Central memory CD8-positive, alpha-beta T cell (primary cell): ENCODE measurements around the gene ZNF791.
A peak's percentile ranks its signal among the peaks of the same experiment; 100 is the strongest.
"Not testable (repeated sequence)": the region's sequence is repeated elsewhere in the genome, so short reads cannot be mapped to it uniquely, and the experiment has no call there.

Experiments
- ATAC-seq: fragments of 150-1000 bp; cut with Tn5 transposase; replicated peaks from 2 replicates; pipeline ENCODE4 v1.10.0; 2022; ENCODE audit warnings: mild to moderate bottlenecking, moderate FRiP score, moderate number of reproducible peaks; ENCODE audit not compliant: poor library complexity, severe bottlenecking; ENCODE audit errors: extremely low read depth
- DNase-seq, 2 donors: peaks; one replicate each; pipeline ENCODE4 v3.0.0; 2021; ENCODE audit warnings: low spot score in 2 of 2
- H3K27ac Mint-ChIP-seq: one replicate; pipeline ENCODE4 v1.8.0; 2022; ENCODE audit warnings: low read depth, mild to moderate bottlenecking, moderate library complexity, mixed read lengths
- H3K27me3 Mint-ChIP-seq: one replicate; pipeline ENCODE4 v1.8.0; 2022; ENCODE audit warnings: mixed read lengths
- H3K36me3 Mint-ChIP-seq: one replicate; pipeline ENCODE4 v1.8.0; 2022; ENCODE audit warnings: mild to moderate bottlenecking, moderate library complexity, mixed read lengths; ENCODE audit not compliant: insufficient read depth
- H3K4me1 Mint-ChIP-seq: one replicate; pipeline ENCODE4 v1.8.0; 2022; ENCODE audit warnings: mixed read lengths
- H3K4me3 Mint-ChIP-seq: one replicate; pipeline ENCODE4 v1.8.0; 2022; ENCODE audit warnings: mild to moderate bottlenecking, moderate library complexity, mixed read lengths
- H3K9me3 Mint-ChIP-seq: one replicate; pipeline ENCODE4 v1.8.0; 2022; ENCODE audit warnings: mixed read lengths

ZNF791 gene

DNA sequence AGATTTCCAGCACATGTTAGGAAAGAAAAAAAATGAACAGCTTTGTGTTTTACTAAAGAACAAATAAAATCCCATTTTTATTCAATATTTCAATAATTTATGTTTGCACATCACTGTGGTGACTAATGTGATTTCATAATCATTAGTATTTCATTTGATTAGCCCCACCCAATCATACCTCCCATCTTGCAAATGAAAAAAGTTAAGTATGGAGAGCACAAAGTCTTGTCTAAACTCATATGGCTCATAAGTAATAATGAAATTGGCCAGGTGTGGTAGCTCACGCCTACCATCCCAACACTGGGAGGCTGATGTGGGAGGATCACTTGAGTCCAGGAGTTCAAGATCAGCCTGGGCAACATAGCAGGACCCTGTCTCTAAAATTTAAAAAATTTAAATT lies 3.9 kb upstream of the ZNF791 start:
- Mint-ChIP-seq H3K4me3 (no peak overlapping the region), H3K4me1 (peaks cover 12% of the 10 kb centered on the region), H3K27me3 (no peaks in the 10 kb centered on the region), H3K36me3 (peaks cover 19% of the 10 kb centered on the region), H3K9me3 (no peaks in the 10 kb centered on the region), H3K27ac (no peak overlapping the region)
- no peak for ATAC-seq
- DNase-seq, result no peak

DNA sequence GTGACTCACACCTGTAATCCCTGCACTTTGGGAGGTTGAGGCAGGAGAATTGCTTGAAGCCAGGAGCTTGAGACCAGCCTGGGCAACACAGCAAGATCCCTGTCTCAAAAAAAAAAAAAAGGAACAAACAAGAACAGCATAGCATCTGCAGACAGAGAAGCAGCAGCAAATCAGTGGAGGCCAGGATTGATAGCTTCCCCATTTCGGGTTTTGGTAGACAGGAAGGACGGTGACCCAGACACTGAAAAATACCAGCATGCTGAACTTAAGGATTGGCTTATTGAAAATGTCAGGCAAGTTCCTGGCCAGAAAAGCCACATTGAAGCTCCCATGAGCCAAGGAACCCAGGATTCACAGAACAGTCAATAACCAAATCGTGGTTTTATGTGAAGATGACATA lies 3.1 kb upstream of the ZNF791 start:
- ATAC-seq (no peak), DNase-seq (no peak)
- no peak overlapping the region for H3K4me3 Mint-ChIP-seq
- no peak overlapping the region for H3K27ac Mint-ChIP-seq
- peaks cover 19% of the 10 kb centered on the region for H3K36me3 Mint-ChIP-seq
- no peaks in the 10 kb centered on the region for H3K9me3 Mint-ChIP-seq
- H3K4me1 Mint-ChIP-seq, result peaks cover 14% of the 10 kb centered on the region
- no peaks in the 10 kb centered on the region for H3K27me3 Mint-ChIP-seq

DNA sequence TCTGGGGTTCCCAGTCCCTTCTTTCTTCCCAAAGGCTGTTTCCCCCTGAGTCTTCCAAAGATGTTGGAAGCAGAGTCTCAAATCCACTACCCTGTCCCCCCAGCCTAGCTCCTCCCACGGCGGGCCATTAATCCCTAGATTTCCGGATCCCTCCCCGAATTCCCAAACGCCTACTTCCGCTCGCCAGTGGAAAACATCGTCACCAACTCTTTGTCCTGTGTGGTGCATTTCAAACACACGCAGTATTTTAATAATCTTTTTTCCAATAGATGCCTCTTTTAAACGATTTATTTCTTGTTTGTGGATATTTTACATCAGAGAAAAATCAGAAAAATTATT lies 610 bp downstream of the ZNF791 start:
- ATAC-seq (no peak), DNase-seq (no peak)
- Mint-ChIP-seq H3K4me3 (peak overlapping the region; percentile 99), H3K9me3 (no peaks in the 10 kb centered on the region), H3K36me3 (peaks cover 32% of the 10 kb centered on the region), H3K27me3 (no peaks in the 10 kb centered on the region), H3K27ac (peak overlapping the region; percentile 98), H3K4me1 (peaks cover 29% of the 10 kb centered on the region)

DNA sequence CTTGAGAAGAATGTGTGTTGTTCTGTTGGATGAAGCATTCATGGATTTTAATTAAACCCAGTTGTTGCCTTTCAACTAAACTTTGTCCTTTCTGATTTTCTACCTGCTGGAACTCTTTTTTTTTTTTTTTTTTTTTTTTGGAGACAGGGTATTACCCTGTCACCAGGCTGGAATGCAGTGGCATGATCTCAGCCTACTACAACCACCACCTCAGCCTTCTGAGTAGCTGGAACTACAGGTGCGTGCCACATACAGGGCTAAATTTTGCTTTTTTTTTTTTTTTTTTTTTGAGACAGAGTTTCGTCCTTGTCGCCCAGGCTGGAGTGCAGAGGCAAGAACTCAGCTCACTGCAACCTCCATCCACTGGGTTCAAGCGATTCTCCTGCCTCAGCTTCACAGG lies 6.9 kb downstream of the ZNF791 start:
- Mint-ChIP-seq H3K9me3 (no peaks in the 10 kb centered on the region), H3K27ac (peak overlapping the region; percentile 25), H3K4me3 (no peak overlapping the region), H3K4me1 (peaks cover 38% of the 10 kb centered on the region), H3K36me3 (peaks cover 38% of the 10 kb centered on the region), H3K27me3 (no peaks in the 10 kb centered on the region)
- ATAC-seq, result no peak
- DNase-seq, result no peak

- H3K4me3 Mint-ChIP-seq, H3K27me3 Mint-ChIP-seq, H3K27ac Mint-ChIP-seq, DNase-seq, H3K9me3 Mint-ChIP-seq, ATAC-seq: not testable (repeated sequence)
- Mint-ChIP-seq H3K36me3 (peaks cover 47% of the 10 kb centered on the region), H3K4me1 (peaks cover 24% of the 10 kb centered on the region)
Measured at GRCh38 chr19:12621253-12622024, 10.7 kb downstream of the ZNF791 start.

GRCh38 chr19:12623361-12624031 lies 12.8 kb downstream of the ZNF791 start:
- Mint-ChIP-seq H3K9me3 (peaks cover 7% of the 10 kb centered on the region), H3K4me3 (no peak overlapping the region), H3K36me3 (peaks cover 63% of the 10 kb centered on the region), H3K27me3 (no peaks in the 10 kb centered on the region), H3K27ac (no peak overlapping the region), H3K4me1 (peaks cover 21% of the 10 kb centered on the region)
- DNase-seq (no peak), ATAC-seq (no peak)

- Mint-ChIP-seq H3K27me3 (no peaks in the 10 kb centered on the region), H3K4me3 (no peak overlapping the region), H3K9me3 (peaks cover 13% of the 10 kb centered on the region), H3K27ac (no peak overlapping the region), H3K36me3 (peaks cover 68% of the 10 kb centered on the region), H3K4me1 (peaks cover 12% of the 10 kb centered on the region)
- ATAC-seq, result no peak
- no peak for DNase-seq
Measured at GRCh38 chr19:12626958-12627357, 16.2 kb downstream of the ZNF791 start.

DNA sequence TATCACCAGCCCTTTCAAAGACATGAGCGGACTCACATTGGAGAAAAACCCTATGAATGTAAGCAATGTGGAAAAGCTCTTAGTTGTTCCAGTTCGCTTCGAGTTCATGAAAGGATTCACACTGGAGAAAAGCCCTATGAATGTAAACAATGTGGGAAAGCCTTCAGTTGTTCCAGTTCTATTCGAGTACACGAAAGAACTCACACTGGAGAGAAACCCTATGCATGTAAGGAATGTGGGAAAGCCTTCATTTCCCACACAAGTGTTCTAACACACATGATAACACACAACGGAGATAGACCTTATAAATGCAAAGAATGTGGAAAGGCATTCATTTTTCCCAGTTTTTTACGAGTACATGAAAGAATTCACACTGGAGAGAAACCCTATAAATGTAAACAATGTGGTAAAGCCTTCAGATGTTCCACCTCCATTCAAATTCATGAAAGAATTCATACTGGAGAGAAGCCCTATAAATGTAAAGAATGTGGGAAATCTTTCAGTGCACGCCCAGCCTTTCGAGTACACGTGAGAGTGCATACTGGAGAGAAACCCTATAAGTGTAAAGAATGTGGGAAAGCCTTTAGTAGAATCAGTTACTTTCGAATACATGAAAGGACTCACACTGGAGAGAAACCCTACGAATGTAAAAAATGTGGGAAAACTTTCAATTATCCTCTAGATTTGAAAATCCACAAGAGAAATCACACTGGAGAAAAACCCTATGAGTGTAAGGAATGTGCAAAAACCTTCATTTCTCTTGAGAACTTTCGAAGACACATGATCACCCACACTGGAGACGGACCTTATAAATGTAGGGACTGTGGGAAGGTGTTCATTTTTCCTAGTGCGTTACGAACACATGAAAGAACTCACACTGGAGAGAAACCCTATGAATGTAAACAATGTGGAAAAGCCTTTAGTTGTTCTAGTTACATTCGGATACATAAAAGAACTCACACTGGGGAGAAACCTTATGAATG lies 17.6 kb downstream of the ZNF791 start:
- Mint-ChIP-seq H3K36me3 (peaks cover 64% of the 10 kb centered on the region), H3K4me1 (peaks cover 7% of the 10 kb centered on the region), H3K4me3 (no peak overlapping the region), H3K27ac (no peak overlapping the region), H3K9me3 (peaks cover 13% of the 10 kb centered on the region), H3K27me3 (no peaks in the 10 kb centered on the region)
- no peak for DNase-seq
- ATAC-seq, result no peak

GRCh38 chr19:12629215-12629614 lies 18.5 kb downstream of the ZNF791 start:
- Mint-ChIP-seq H3K36me3 (peaks cover 57% of the 10 kb centered on the region), H3K27ac (no peak overlapping the region), H3K4me3 (no peak overlapping the region), H3K4me1 (peaks cover 4% of the 10 kb centered on the region), H3K9me3 (peaks cover 13% of the 10 kb centered on the region), H3K27me3 (no peaks in the 10 kb centered on the region)
- DNase-seq, result no peak
- ATAC-seq, result no peak

DNA sequence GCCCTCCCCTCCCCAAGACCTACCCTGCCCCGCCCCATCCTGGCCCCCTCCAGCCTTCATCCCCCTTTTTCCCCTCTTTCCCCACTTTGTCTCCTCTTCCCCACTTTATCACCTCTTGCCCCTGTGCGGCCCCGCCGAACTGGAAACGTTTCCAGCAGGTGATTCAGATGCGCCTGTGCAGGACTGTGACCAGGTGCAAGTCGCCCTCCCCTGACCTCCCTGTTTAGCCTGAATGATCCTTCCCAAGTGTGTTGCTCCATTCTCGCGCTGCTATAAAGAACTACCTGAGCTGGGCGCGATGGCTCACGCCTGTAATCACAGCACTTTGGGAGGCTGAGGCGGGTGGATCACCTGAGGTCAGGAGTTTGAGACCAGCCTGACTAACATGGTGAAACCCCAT lies 25.9 kb downstream of the ZNF791 start:
- ATAC-seq (no peak), DNase-seq (no peak)
- peaks cover 16% of the 10 kb centered on the region for H3K4me1 Mint-ChIP-seq
- no peaks in the 10 kb centered on the region for H3K9me3 Mint-ChIP-seq
- H3K36me3 Mint-ChIP-seq, result peaks cover 8% of the 10 kb centered on the region
- no peak overlapping the region for H3K4me3 Mint-ChIP-seq
- no peaks in the 10 kb centered on the region for H3K27me3 Mint-ChIP-seq
- H3K27ac Mint-ChIP-seq, result no peak overlapping the region

- ATAC-seq (no peak), DNase-seq (no peak)
- H3K4me3 Mint-ChIP-seq, result no peak overlapping the region
- H3K27me3 Mint-ChIP-seq, result no peaks in the 10 kb centered on the region
- H3K27ac Mint-ChIP-seq, result no peak overlapping the region
- peaks cover 3% of the 10 kb centered on the region for H3K36me3 Mint-ChIP-seq
- H3K9me3 Mint-ChIP-seq, result no peaks in the 10 kb centered on the region
- peaks cover 16% of the 10 kb centered on the region for H3K4me1 Mint-ChIP-seq
Measured at GRCh38 chr19:12638611-12639182, 28.0 kb downstream of the ZNF791 start.

DNA sequence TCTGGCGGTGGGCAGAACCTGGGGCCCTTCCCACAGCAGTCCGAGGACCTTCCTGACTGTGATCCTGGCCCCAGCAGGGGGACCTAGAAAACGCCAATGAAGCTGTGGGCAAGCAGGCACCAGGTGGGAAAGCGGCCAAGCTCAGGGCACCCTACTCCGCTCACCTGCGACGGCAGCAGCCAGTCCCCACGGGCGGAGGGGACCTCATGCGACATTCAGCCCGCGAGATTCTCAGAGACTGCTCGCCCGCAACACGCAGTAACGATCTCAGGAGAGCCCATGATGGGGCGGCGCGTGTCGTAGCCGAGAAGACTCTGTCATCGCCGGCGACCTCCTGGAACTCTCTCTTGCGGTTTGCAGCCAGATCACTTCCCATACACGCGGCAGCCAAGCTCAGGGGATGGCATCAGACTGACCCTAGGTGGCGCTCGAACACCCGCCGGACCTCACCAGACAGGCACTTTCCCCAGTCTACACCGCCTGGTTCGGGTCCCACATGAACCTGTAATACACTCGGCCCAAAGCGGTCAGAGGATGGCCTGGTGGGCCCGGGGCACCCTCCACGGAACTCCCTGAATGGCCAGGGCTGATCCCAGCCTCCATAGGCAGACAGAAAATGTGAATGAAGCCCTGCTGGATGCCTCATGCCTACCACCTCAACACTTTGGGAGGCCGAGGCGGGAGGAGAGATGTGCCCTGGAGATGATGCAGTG lies 29.3 kb downstream of the ZNF791 start:
- ATAC-seq, result peak; percentile 93
- H3K4me3 Mint-ChIP-seq, result peak overlapping the region; percentile 71
- peak; percentile 66 to 76 for DNase-seq
- peaks cover 8% of the 10 kb centered on the region for H3K36me3 Mint-ChIP-seq
- peaks cover 14% of the 10 kb centered on the region for H3K4me1 Mint-ChIP-seq
- H3K27ac Mint-ChIP-seq, result peak overlapping the region; percentile 91
- H3K9me3 Mint-ChIP-seq, result no peaks in the 10 kb centered on the region
- no peaks in the 10 kb centered on the region for H3K27me3 Mint-ChIP-seq
